C1 segment of cervical spinal cord (tissue), 14 donors: ENCODE measurements around the gene PCK2.

Experiments
- DNase-seq, 14 donors: peaks; one replicate each; lab custom pipeline; 2025; lab: John Stamatoyannopoulos, UW

Gene PCK2

DNA sequence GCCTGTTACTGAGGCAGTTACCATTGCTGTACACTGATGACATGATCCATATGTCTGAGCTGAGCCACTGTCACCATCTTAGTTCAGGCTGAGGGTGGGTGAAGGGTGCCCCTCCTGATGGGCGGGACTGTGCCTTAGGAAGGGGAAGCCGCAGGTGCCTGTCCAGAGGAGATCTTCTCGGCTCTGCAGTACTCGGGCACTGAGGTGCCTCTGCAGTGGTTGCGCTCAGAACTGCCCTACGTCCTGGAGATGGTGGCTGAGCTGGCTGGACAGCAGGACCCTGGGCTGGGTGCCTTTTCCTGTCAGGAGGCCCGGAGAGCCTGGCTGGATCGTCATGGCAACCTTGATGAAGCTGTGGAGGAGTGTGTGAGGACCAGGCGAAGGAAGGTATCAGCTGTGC, 56.9 kb downstream of the PCK2 start:
- no peak for DNase-seq

- DNase-seq: no peak
These were observed 57.4 kb downstream of the PCK2 start for GRCh38 chr14:24151404-24152080.
